Chondrocyte (in vitro differentiated cells): ENCODE results near the gene SIMC1. TPM values are rescaled to one million over a fixed set of nuclear protein-coding genes. Genes with fewer than 3 reads are reported as not detected.

Experiments used
- DNase-seq: peaks from one replicate; pipeline ENCODE4 v3.0.0; 2021; ENCODE audit warnings: mixed read lengths, low spot score
- H3K27ac Mint-ChIP-seq: one replicate; pipeline ENCODE4 v1.8.0; 2021; ENCODE audit warnings: mild to moderate bottlenecking, moderate library complexity, mixed read lengths; ENCODE audit not compliant: unreplicated experiment
- H3K27me3 Mint-ChIP-seq: 2 replicates; pipeline ENCODE4 v1.8.0; 2021; ENCODE audit warnings: low read depth, mixed read lengths
- H3K36me3 Mint-ChIP-seq: 2 replicates; pipeline ENCODE4 v1.8.0; 2021; ENCODE audit warnings: low read depth, mixed read lengths
- H3K4me1 Mint-ChIP-seq: 2 replicates; pipeline ENCODE4 v1.8.0; 2021; ENCODE audit warnings: low read depth, mild to moderate bottlenecking, mixed read lengths
- H3K4me3 Mint-ChIP-seq: one replicate; pipeline ENCODE4 v1.8.0; 2021; ENCODE audit warnings: mild to moderate bottlenecking, moderate library complexity, mixed read lengths; ENCODE audit not compliant: unreplicated experiment
- H3K9me3 Mint-ChIP-seq: 2 replicates; pipeline ENCODE4 v1.8.0; 2021; ENCODE audit warnings: low read depth, mixed read lengths
- total RNA-seq: library from RNA; stranded (reverse); gene quantifications from 3 replicates; pipeline ENCODE4 v1.2.1, GENCODE V29; 2021
- TF ChIP-seq, protein P1 (sequence below): fragments of 200-600 bp; sonication (generic); IDR thresholded peaks from 2 replicates; pipeline ENCODE4 v1.5.0; 2021; ENCODE audit warnings: antibody characterized with exemption, mild to moderate bottlenecking, moderate library complexity

The SIMC1 gene
- total RNA-seq, 1 donor from 2014 or later, result 19.1 TPM

DNA sequence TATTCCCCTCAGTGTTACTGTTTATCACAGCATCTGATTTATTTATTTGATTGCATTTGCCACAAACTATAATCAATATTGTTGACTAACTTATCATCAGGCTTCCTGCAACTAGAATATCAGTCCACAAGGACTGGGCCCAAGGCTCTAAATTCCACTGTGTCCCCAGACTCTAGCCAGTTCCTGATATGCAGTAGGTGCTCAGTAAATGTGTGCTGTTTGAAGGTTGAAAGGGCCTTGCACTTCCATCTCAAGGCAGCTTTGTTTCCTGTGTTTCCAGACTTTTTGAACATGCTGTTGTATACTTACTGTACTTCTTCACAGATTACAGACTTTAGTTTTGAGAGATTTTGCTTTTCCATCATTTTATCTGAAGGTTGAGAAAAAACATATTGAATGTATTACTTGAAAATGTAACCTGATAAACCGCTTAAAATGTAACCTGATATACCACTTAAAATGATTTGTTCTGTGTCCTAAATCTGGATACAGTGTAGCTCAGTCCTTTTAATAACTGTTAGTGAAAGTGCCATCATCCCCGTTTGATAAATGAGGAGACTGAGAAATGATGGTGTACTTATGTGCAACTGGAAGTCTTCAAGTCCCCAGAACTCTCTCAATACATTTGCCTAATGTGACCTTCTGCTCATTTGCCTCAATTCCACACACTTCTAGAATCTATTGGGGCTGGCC, 104.7 kb downstream of the SIMC1 start:
- H3K4me1 Mint-ChIP-seq, result no peaks in the 10 kb centered on the region
- peaks cover 14% of the 10 kb centered on the region for H3K36me3 Mint-ChIP-seq
- H3K27me3 Mint-ChIP-seq, result no peaks in the 10 kb centered on the region
- no peak overlapping the region for H3K4me3 Mint-ChIP-seq
- H3K9me3 Mint-ChIP-seq, result no peaks in the 10 kb centered on the region
- TF ChIP-seq, protein P1, sequence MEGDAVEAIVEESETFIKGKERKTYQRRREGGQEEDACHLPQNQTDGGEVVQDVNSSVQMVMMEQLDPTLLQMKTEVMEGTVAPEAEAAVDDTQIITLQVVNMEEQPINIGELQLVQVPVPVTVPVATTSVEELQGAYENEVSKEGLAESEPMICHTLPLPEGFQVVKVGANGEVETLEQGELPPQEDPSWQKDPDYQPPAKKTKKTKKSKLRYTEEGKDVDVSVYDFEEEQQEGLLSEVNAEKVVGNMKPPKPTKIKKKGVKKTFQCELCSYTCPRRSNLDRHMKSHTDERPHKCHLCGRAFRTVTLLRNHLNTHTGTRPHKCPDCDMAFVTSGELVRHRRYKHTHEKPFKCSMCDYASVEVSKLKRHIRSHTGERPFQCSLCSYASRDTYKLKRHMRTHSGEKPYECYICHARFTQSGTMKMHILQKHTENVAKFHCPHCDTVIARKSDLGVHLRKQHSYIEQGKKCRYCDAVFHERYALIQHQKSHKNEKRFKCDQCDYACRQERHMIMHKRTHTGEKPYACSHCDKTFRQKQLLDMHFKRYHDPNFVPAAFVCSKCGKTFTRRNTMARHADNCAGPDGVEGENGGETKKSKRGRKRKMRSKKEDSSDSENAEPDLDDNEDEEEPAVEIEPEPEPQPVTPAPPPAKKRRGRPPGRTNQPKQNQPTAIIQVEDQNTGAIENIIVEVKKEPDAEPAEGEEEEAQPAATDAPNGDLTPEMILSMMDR, result no peak
- DNase-seq, result no peak
- no peak overlapping the region for H3K27ac Mint-ChIP-seq

DNA sequence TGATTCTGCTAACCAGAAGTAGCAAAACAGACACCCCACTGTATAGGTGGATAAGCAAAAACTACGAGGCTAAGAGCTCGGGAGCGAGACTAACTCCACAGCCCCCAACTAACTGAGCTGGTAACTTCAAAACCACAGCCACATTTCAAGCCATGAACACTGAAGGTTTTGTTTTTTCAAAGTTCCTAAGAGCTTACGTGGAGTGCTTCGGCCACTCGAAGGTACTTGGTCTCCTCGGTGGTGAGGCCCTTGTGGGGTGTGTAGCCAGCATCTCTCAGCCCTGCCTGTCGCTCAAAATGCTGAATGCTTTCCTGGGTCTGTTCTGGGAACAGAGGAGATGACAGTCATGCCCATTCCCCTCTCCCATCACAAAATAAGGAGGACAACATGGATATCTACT, 112.2 kb downstream of the SIMC1 start:
- TF ChIP-seq, protein P1, result no peak
- Mint-ChIP-seq H3K27ac (no peak overlapping the region), H3K36me3 (peaks cover 48% of the 10 kb centered on the region), H3K4me3 (no peak overlapping the region), H3K4me1 (no peaks in the 10 kb centered on the region), H3K27me3 (no peaks in the 10 kb centered on the region), H3K9me3 (no peaks in the 10 kb centered on the region)
- DNase-seq, result no peak

DNA sequence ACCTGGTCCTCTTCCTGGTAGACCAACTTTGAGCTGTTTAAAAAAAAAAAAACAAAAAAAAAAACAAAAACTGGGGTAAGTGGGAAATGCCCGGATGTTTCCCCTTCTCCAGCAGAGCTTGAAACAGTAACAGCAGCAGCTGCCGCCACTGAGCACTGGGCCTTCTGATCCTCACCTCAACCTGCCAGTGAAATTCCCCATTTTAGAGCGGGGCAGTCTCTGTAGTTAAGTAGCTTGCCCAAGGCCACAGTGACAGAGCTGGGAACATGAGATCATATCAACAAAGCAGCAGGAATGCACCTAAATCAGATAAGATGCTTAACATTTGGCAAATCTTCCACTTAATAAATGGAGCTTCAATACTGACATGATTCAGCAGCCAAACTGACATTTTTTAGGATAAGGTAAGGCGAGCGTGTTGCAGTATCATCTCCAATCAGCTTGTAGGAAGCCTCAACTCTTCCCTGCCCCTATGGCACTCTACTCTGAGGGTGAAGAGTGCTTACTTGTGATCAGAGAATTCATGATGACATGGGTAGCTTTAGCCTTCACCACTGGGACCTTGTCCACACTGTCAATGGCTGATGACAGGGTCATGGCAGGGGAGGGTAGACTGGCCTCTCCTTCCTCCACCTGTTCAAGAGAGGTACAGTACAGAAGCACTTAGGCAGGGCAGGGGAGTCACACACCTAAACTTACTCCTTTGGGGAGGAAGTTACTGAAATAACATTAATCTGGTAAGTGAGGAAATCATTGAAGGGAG, 114.1 kb downstream of the SIMC1 start:
- TF ChIP-seq, protein P1, result no peak
- no peaks in the 10 kb centered on the region for H3K27me3 Mint-ChIP-seq
- no peaks in the 10 kb centered on the region for H3K9me3 Mint-ChIP-seq
- no peak for DNase-seq
- H3K36me3 Mint-ChIP-seq, result peaks cover 43% of the 10 kb centered on the region
- H3K27ac Mint-ChIP-seq, result no peak overlapping the region
- peaks cover under 1% of the 10 kb centered on the region for H3K4me1 Mint-ChIP-seq
- no peak overlapping the region for H3K4me3 Mint-ChIP-seq

DNA sequence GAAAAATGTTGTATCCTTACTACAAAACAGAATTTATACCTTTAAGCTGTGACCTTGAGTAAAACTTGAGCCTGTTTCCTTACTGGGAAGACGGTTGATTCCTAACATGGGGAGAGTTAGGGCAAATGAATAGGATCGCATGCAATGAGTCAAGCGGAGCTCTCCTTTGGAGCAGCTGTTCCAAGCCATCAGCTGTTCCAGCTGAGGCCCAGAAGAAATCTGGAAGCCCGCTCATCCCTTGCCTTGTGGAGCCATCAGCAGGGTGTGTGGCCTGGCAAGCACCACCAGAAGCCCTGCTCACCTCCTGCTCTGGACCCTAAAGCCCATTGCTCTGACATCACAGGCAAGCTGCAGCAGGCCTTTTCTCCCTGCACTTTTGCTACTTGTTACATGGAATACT, 115.3 kb downstream of the SIMC1 start:
- no peaks in the 10 kb centered on the region for H3K9me3 Mint-ChIP-seq
- no peak overlapping the region for H3K27ac Mint-ChIP-seq
- H3K27me3 Mint-ChIP-seq, result no peaks in the 10 kb centered on the region
- H3K4me1 Mint-ChIP-seq, result peaks cover 9% of the 10 kb centered on the region
- H3K36me3 Mint-ChIP-seq, result peaks cover 36% of the 10 kb centered on the region
- DNase-seq, result no peak
- TF ChIP-seq, protein P1, result no peak
- H3K4me3 Mint-ChIP-seq, result no peak overlapping the region

DNA sequence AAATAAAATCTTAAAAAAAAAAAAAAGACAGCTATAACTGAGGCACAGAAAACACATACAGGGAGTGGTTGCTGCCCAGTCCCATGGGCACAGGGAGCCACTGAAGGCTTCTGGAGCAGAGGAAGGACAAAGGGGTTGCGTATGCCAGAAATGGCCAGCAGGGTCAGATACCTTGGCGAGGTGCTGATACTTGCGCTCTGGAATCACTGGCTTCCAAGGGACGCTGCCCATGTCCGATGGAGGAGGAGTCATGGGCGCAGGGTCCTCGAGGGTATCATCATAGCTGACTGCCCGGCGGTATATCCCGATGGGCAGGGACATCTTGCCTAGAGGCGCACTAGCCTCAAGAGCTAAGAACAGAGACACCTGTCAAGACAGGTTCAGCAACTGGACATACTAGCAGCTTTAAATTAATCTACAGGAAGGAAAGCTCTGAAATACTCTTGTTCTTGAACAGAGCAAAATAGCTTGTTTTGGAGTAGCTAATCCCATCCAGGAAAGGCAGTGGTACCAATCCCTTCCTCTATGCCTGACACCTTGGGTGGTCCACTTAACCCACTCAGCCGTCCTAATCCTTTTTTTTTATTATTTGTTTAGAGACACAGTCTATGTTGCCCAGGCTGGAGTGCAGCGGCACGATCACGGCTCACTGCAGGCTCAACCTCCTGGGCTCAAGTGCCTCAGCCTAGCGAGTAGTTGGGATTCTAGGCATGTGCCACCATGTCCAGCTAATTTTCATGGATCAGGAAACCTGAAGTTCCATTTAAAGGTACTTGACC, 117.4 kb downstream of the SIMC1 start:
- H3K4me1 Mint-ChIP-seq, result peaks cover 17% of the 10 kb centered on the region

More for the DNA sequence above, 117.4 kb downstream of the SIMC1 start:
- Mint-ChIP-seq H3K27ac (no peak overlapping the region), H3K9me3 (no peaks in the 10 kb centered on the region), H3K4me3 (no peak overlapping the region), H3K36me3 (peaks cover 31% of the 10 kb centered on the region), H3K27me3 (no peaks in the 10 kb centered on the region)
- no peak for DNase-seq
- TF ChIP-seq, protein P1, result peak; percentile 7
